HFF-Myc (cell line): ENCODE results near the gene LRRTM4.

ENCODE experiments used
- DNase-seq: peaks from one replicate; pipeline ENCODE4 v3.0.0-alpha.2; 2011; ENCODE audit warnings: low read depth; ENCODE audit errors: extremely low read depth
- H3K4me3 ChIP-seq: replicated peaks from 2 replicates; pipeline ENCODE4 v1.5.1; 2011; ENCODE audit warnings: low read depth, mild to moderate bottlenecking, control low read depth, low read length
- TF ChIP-seq, protein P1 (sequence below): IDR thresholded peaks from 2 replicates; pipeline ENCODE4 v1.5.1; 2012; ENCODE audit warnings: mild to moderate bottlenecking, low read depth, low read length, control low read depth; ENCODE audit errors: missing control alignments

LRRTM4 gene

GRCh38 chr2:77268626-77269025 is 253.6 kb downstream of the LRRTM4 start:
- DNase-seq, result no peak
- H3K4me3 ChIP-seq, result no peak overlapping the region
- TF ChIP-seq, protein P1, sequence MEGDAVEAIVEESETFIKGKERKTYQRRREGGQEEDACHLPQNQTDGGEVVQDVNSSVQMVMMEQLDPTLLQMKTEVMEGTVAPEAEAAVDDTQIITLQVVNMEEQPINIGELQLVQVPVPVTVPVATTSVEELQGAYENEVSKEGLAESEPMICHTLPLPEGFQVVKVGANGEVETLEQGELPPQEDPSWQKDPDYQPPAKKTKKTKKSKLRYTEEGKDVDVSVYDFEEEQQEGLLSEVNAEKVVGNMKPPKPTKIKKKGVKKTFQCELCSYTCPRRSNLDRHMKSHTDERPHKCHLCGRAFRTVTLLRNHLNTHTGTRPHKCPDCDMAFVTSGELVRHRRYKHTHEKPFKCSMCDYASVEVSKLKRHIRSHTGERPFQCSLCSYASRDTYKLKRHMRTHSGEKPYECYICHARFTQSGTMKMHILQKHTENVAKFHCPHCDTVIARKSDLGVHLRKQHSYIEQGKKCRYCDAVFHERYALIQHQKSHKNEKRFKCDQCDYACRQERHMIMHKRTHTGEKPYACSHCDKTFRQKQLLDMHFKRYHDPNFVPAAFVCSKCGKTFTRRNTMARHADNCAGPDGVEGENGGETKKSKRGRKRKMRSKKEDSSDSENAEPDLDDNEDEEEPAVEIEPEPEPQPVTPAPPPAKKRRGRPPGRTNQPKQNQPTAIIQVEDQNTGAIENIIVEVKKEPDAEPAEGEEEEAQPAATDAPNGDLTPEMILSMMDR, result no peak

- no peak for DNase-seq
- TF ChIP-seq, protein P1, result no peak
- H3K4me3 ChIP-seq, result no peak overlapping the region
Observed at GRCh38 chr2:77232909-77233425, 289.2 kb downstream of the LRRTM4 start.

- DNase-seq, result no peak
- no peak overlapping the region for H3K4me3 ChIP-seq
- TF ChIP-seq, protein P1, result no peak
Observed at GRCh38 chr2:77228391-77228790, 293.8 kb downstream of the LRRTM4 start.

DNA sequence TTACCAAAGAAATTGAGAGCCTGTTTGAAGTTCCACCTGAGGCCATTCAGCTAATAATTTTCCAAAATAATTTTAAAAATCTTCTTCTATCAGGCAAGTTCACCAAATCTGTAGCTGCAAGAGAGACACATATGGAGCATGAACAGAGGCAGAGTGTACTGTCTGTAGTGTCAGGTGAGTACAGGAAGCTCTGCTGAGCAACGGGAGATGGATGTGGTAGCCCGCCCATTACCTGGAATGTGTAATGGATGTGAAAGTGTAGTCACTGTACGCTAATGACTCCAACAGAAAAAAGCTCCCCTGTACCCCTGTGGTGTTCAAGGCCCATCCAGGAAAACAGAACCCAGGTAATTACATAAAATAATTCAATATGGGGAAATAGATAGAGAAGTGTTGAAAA is 311.5 kb downstream of the LRRTM4 start:
- DNase-seq, result no peak
- H3K4me3 ChIP-seq, result no peak overlapping the region
- TF ChIP-seq, protein P1, result no peak

DNA sequence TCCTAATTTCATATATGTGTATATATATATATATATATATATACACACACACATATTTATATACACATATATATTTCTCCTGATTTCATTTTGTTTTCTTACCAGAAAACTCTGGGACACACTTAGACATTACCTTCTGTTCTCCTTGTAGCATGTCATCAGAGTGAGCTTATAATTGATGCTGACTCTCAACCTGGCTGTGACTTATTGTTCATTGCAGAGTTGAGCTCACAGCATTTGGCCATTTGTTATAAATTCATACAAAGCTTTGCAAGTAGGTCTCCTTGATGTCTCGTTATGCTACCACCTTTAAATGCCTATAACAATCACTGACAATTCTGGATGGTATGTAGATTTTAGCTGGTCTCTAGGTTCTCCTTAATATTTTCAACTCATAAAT is 314.8 kb downstream of the LRRTM4 start:
- DNase-seq, result no peak
- TF ChIP-seq, protein P1, result no peak
- no peak overlapping the region for H3K4me3 ChIP-seq

DNA sequence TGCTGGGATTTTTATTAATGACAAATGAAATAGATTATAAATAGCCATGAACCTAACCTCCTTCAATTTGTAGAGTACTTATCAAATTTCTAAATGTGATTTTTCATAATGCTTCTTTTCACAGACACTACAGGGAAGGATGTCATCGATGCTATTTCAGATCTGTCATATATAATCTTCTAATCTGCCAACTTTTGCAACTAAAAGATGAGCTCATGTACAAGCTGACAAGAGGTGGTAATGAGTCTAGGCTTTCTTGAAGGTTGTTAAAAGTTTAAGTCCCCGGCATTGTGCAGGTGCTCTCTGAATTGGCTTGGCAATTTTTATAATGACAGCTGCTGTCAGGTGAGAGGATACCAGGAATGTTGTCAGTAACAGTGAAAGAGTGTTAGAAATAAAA is 320.4 kb downstream of the LRRTM4 start:
- TF ChIP-seq, protein P1, result no peak
- H3K4me3 ChIP-seq, result no peak overlapping the region
- no peak for DNase-seq

DNA sequence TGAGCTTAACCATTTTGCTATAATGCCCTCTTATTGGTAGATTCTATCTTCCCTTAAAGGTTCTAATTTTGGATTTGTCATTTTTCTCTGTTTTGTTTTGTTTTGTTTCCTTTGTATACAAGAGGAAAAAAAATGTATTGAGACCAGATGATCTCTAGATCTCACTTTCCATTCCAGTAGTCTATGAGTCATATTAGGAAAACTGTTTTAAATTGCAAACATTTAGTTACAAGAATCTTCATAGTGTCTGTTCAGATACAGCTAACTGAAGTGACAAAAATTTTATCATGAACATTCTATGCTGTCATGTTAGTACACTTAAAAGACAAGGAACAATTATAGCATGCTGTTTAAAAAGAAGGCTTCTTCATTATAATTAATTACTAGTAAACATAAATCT is 322.8 kb downstream of the LRRTM4 start:
- DNase-seq, result no peak
- H3K4me3 ChIP-seq, result no peak overlapping the region
- TF ChIP-seq, protein P1, result no peak
